Mucosa of descending colon (tissue), 3 donors: ENCODE results near the gene USP35. TPM values are rescaled to one million over a fixed set of nuclear protein-coding genes. Genes with fewer than 3 reads are reported as not detected.

Source experiments
- ATAC-seq: fragments of 200-7000 bp; cut with Tn5 transposase; one replicate; pipeline ENCODE4 v1.9.1; 2020; ENCODE audit warnings: mild to moderate bottlenecking, moderate library complexity
- DNase-seq, 3 donors: peaks; one replicate each; pipeline ENCODE4 v3.0.0-alpha.2; 2020
- H3K36me3 ChIP-seq: fragments of 200-600 bp; one replicate; pipeline ENCODE4 v1.8.0; 2021; ENCODE audit warnings: low read depth, mild to moderate bottlenecking
- H3K4me1 ChIP-seq: fragments of 200-600 bp; one replicate; pipeline ENCODE4 v1.8.0; 2021; ENCODE audit warnings: low read depth, mild to moderate bottlenecking
- H3K4me3 ChIP-seq: fragments of 200-600 bp; one replicate; pipeline ENCODE4 v1.8.0; 2021; ENCODE audit warnings: mild to moderate bottlenecking
- H3K9me3 ChIP-seq: fragments of 200-600 bp; one replicate; pipeline ENCODE4 v1.8.0; 2021; ENCODE audit warnings: mild to moderate bottlenecking
- intact Hi-C, 2 donors: fragments of 100-400 bp; cut with DNase I in 1 of 2; cut with micrococcal nuclease in 1 of 2; formaldehyde crosslinking; loops; one replicate each; pipeline versions ENCODE4 v1.11.0 to v1.11.1; 2022; cut with DNase I, micrococcal nuclease
- long read RNA-seq, 2 donors: library from polyadenylated mRNA; unstranded; transcript quantifications; one replicate each; pipeline ENCODE4 v2.0.0, GENCODE V29; 2019 to 2021
- total RNA-seq, 3 donors: library from RNA; stranded (reverse); fragmentation: NEBNext Ultra II Directional in 2 of 3; extraction: Animal tissue kit (Norgen Biotek cat#: 25700) in 2 of 3; gene quantifications; one replicate each; pipeline versions ENCODE4 v1.2.1 to v1.2.4, GENCODE V29; 2021 to 2023
- TF ChIP-seq, protein P1 (sequence below): fragments of 200-600 bp; IDR thresholded peaks from one replicate; pipeline ENCODE4 v1.8.0; 2022; ENCODE audit warnings: antibody characterized with exemption, mild to moderate bottlenecking
- donor health status: DM: no; HTN: no; CAD: no; lungs with moderate emphysema.
- donor health status: DM: no; HTN: no; CAD: no.
- donor health status: DM: no; HTN: yes; CAD: no.

USP35 gene, protein sequence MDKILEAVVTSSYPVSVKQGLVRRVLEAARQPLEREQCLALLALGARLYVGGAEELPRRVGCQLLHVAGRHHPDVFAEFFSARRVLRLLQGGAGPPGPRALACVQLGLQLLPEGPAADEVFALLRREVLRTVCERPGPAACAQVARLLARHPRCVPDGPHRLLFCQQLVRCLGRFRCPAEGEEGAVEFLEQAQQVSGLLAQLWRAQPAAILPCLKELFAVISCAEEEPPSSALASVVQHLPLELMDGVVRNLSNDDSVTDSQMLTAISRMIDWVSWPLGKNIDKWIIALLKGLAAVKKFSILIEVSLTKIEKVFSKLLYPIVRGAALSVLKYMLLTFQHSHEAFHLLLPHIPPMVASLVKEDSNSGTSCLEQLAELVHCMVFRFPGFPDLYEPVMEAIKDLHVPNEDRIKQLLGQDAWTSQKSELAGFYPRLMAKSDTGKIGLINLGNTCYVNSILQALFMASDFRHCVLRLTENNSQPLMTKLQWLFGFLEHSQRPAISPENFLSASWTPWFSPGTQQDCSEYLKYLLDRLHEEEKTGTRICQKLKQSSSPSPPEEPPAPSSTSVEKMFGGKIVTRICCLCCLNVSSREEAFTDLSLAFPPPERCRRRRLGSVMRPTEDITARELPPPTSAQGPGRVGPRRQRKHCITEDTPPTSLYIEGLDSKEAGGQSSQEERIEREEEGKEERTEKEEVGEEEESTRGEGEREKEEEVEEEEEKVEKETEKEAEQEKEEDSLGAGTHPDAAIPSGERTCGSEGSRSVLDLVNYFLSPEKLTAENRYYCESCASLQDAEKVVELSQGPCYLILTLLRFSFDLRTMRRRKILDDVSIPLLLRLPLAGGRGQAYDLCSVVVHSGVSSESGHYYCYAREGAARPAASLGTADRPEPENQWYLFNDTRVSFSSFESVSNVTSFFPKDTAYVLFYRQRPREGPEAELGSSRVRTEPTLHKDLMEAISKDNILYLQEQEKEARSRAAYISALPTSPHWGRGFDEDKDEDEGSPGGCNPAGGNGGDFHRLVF
- 10 to 100 TPM in 1 of 3 donors, 1 to 10 TPM in 2; 3.9 to 11.1 (median 4.9) TPM for total RNA-seq
- long read RNA-seq, donor 1, partial matches to known transcripts = 2 of 7 reads
- long read RNA-seq, donor 1, other reads (novel, unspliced or antisense) = 5 of 7 reads
- long read RNA-seq, donor 2 = 0 reads

DNA sequence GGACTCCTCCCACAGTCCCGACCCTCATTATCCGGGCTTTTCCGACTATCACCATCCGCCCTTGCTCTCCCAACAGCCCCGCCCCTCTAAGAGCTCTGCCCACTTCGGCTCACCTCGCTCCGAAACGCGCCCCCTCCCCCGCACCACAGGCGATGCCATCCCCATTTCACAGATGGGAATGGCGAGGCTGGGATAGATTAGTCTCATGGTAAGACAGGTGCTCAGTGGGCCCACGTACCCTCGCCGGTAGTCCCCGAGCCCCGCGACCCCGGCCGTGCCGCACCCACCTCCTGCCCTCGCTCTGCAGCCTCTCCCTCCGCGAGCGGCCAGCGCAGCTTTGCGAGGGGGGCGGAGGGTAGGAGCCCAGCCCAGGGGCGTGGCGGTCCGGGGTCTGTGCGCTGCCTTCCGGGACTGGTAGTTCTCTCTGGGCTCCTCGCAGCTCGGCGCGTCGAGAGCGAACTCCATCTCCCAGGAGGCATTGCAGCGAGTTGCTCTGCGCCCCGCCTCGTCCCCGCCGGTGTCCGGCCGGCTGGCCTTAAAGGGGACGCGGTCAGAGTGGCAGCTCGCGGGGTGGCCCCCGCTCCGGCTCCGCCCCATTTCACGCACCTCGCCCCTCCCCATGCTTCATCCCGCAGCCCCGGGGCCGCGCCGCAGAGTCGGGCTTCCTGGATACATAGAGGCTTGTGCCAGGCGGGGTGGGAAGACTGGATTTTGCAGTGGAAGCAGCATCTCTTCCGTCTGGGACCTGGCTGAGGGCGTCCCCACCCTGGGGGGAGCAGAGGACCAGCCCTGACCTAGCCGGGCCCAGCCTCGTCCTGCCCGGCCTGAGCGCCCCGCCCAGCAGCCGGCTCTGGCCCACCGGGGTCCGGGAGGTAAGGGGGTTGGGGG, at the start of gene USP35, which contains the start of gene KCTD21:
Gene USP35 (plus strand): TSS at position 634 of the 888 bp plus-strand sequence. CDS start 7,327 bp downstream, outside the sequence.
Gene KCTD21 (minus strand): TSS at position 341 of the 888 bp plus-strand sequence. CDS start 14,072 bp downstream, outside the sequence.
- Histone ChIP-seq H3K9me3 (no peaks in the 10 kb centered on the region), H3K4me1 (peaks cover 14% of the 10 kb centered on the region), H3K4me3 (peak within 1 kb of the TSS; percentile 84), H3K36me3 (no peaks in the 10 kb centered on the region)
- TF ChIP-seq, protein P1, sequence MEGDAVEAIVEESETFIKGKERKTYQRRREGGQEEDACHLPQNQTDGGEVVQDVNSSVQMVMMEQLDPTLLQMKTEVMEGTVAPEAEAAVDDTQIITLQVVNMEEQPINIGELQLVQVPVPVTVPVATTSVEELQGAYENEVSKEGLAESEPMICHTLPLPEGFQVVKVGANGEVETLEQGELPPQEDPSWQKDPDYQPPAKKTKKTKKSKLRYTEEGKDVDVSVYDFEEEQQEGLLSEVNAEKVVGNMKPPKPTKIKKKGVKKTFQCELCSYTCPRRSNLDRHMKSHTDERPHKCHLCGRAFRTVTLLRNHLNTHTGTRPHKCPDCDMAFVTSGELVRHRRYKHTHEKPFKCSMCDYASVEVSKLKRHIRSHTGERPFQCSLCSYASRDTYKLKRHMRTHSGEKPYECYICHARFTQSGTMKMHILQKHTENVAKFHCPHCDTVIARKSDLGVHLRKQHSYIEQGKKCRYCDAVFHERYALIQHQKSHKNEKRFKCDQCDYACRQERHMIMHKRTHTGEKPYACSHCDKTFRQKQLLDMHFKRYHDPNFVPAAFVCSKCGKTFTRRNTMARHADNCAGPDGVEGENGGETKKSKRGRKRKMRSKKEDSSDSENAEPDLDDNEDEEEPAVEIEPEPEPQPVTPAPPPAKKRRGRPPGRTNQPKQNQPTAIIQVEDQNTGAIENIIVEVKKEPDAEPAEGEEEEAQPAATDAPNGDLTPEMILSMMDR = no peak
- DNase-seq (peak; percentile 97 to 99 (median 98)), ATAC-seq (peak; percentile 97)
- intact Hi-C loops = no loop called here

DNA sequence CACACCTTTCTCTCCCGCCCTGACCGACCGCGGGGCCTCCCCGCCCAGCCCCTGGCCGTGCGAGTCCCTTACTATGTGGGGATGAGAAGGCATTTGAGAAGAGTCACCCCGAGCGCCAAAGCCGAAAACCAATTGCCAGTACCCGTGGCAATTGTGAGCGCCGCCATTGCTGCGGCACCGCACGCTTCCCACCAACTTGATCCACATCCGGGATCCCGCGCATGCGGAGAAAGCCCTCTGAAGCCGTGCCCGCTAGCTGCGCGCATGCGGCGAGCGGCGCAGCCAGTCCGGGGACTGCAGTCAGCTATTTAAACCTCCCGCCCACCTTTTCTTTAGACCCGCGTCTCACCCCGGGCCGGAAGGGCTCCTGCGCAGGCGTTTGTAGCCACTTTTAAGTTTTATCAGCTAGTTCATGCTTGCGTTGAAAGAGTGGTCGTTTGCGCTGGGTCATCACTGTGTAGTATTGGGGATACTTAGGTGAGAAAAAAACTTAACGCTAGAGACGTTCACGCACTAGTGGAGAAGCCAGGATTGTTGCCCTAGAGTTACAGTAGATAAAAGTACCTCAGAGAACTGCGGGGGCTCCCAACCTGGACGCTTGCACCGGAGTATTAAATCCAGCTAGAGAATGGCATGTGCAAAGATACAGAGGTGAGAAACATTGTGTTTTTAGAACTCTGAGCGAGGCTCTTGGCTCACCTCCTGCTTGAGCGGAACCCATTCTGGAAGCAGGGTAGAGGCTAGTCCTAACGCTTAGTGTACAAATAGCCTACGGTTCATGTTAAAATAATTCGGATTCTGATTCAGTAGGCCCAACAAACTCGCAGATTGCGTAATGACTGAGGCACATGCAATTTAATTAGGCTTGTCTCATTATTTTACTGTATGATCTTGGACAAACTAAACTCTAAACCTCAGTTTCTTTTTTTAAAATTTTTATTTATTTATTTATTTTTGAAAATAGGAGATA, 49.0 kb upstream of the USP35 start, which contains the start of gene ALG8:
Gene ALG8 (minus strand): TSS at position 205 of the 970 bp plus-strand sequence. CDS start 38 bp downstream, at position 167.
- peak; percentile 97 for DNase-seq
- Histone ChIP-seq H3K4me1 (peaks cover 12% of the 10 kb centered on the region), H3K36me3 (no peaks in the 10 kb centered on the region), H3K4me3 (peak within 1 kb of the TSS; percentile 57), H3K9me3 (no peaks in the 10 kb centered on the region)
- ATAC-seq = peak; percentile 99
- TF ChIP-seq, protein P1 = no peak
- intact Hi-C loops = no loop called here

DNA sequence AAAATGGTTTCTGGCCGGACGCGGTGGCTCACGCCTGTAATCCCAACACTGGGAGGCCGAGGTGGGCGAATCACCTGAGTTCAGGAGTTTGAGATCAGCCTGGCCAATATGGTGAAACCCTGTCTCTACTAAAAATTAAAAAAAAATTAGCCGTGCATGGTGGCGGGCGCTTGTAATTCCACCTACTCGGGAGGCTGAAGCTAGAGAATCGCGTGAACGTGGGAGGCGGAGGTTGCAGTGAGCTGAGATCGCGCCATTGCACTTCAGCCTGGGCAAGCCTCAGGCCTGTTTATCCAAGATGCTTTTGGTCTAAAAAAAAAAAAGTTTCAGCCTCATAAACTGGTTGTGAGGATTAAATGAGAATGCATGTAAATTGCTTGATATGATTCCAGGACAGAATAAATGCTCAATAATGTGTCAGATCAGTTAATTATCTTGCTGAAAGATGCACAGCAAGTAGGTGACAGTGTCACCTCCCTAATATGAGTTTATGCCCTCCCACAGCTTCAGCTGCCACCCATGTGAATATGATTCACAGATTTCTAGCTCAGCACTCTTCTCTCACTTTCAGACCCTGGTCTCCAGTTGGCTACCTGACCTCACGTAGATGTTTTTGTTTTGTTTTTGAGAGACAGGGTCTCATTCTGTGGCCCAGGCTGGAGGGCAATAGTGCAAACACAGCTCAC, 48.2 kb upstream of the USP35 start:
- Histone ChIP-seq H3K4me3 (no peak overlapping the region), H3K9me3 (no peaks in the 10 kb centered on the region), H3K36me3 (no peaks in the 10 kb centered on the region), H3K4me1 (peaks cover 12% of the 10 kb centered on the region)
- ATAC-seq (no peak), DNase-seq (no peak)
- TF ChIP-seq, protein P1 = no peak
- intact Hi-C loops = no loop called here

DNA sequence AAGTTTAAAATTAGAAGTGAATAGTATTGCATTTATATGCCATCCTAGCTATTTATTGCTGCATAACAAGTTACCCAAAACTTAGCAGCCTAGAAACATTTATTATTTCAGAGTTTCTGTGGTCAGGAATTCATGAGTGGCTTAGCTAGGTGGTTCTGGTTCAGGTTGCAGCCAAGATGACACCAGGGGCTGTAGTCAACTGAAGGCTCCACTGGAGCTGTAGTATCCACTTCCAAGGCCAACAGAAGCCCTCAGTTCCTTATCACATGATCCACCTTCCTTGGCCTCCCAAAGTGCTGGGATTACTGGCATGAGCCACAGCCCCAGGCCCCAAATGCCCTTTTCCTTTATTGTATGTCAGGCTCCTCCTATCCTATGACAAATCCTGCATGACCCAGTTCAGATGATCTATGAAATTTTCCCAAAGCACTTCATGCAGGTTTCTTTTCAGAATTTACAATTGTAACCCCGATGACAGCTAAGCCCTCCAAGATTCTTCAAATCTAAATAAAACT, 43.2 kb upstream of the USP35 start:
- ATAC-seq = no peak
- Histone ChIP-seq H3K9me3 (no peaks in the 10 kb centered on the region), H3K4me3 (no peak overlapping the region), H3K4me1 (peaks cover under 1% of the 10 kb centered on the region), H3K36me3 (no peaks in the 10 kb centered on the region)
- TF ChIP-seq, protein P1 = no peak
- no peak for DNase-seq
- intact Hi-C loops = no loop called here
